Cerebellar cortex (tissue), 1 donor: Measurements from ENCODE around the gene SBK1.
"Not testable (repeated sequence)": the region's sequence is repeated elsewhere in the genome, so short reads cannot be mapped to it uniquely, and the experiment has no call there.

Experiments
- DNase-seq: peaks from one replicate; pipeline ENCODE4 v3.0.0-alpha.2; 2015; ENCODE audit warnings: low spot score

The SBK1 gene

DNA sequence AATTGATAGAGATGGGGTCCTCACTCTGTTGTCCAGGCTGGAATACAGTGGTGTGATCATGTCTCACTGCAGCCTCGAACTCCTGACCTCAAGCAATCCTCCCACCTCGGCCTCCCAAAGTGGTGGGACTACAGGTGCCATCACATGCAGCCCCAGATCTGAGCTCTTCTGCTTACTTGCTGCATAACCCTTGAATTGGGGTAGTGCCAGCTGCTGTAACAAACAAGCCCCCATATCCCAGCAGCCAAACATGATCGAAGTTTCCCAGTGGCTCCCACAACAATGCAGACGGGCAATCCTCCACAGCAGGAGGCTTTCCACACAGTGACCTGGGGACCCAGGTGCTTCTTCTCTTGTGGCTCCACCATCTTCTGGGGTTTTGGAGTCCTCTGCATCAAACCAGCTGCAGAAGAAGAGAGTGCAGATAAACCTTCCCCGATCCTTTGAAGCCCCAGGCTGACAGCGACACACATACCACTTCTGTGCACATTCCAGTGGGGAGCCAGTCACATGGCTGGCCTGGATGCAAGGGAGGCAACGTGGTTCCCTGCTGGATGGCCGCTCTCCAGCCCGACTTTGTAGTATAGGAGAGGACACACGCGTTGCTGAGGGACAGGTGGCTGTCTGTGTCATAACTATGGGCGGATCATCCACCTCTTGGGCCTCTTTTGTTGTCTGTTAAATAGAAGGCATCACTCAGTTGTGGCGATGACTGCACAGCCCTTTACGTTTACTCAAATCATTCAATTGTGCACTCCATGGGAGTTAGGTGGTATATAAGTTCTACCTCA is 16.7 kb downstream of the SBK1 start:
- DNase-seq, result no peak

DNA sequence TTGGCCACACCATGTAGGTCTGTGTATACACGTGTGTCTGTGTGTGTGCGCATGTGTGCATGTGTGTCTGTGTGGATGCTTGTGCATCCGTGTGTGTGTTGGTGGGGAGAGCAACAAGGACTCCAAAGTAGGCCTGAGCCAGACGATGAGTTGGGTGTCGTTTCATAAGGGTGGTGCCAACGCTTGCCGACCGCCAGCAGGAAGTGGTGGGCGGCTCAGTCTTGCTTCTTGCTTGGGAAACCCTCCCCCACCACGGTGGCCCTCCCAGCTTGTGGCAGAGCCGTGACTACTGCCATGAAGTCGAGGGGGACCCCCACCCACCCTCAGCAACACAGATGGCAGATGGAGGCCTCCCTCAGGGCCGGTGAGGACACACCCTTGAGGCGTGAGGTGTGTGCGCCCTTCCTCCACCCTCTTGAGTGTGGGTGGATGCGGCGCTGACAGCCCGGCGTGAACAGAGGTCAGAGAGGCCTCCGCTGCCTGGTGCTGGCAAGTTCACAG is 17.5 kb downstream of the SBK1 start:
- DNase-seq, result no peak

DNA sequence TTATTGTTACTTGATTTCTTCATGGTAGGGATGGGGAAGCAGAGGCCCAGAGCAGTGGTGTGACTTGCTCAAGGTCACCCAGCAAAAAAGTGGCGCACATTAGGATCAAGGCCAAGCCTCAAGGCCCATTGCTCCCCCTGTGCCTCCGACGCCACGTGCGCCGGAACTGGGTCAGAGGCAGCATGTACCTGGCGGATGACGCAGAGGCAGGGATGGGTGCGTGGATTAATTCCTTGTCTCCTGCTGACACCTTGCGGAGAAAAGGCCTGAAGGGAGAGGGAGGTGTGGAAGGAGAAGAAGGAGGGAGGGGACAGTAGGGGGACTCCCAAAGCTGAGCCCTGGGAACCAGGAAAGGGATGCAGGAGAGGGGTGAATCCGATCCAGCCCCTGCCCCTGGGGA is 18.5 kb downstream of the SBK1 start:
- DNase-seq, result no peak

DNA sequence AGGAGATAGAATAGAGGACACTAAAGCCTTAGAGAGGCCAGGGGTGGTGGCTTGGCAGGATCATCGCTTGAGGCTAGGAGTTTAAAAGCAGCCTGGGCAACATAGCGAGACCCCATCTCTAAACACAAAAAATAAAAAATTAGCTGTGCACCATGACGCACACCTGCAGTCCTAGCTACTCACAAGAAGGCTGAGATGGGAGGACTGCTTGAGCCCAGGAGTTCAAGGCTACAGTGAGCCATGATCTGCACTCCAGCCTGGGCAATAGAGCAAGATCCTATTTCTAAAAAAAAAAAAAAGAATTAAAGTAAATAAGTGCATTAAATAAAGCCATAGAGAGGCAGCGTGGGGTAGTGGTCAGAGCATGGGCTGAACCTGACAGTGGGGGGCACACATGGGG is 19.1 kb downstream of the SBK1 start:
- no peak for DNase-seq

DNA sequence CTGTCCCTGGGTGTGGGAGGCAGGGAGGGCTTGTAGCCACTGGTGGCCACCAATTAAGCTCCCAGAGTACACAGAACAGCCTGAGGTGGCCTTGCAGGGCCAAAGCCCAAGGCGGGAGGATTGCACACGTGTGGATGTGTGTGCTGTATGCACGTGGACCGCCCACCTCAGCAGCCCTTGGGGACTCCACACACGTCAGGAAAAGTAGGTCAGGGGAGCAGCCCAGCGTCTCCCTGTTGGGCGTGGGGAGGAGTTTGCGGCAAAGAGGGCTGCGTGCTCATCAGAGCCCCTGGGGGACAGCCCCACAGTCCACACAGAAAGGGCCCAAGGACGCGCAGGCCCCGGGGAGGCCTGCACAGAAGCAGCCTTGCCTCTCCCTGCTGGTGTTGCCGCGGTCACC is 19.6 kb downstream of the SBK1 start:
- no peak for DNase-seq

DNA sequence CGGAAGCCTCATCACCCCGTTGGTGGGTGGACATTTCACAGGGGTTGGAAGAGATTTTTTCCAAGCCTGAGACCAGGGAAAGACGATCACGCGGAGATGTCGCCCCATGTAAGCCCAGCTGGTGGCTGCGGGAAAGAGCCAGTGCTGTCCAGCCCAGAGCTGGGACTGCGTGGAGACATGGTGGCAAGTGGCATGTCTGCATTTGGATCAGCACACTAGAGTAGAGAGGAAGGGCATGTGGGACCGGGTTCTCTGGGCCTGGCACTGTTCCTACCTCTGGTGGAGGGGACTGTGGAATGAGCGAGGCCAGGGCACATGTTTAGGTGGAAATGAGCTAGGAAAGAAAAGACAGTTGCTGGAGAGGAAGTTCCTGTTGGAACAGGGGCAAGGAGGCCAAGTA is 20.0 kb downstream of the SBK1 start:
- DNase-seq, result no peak

DNA sequence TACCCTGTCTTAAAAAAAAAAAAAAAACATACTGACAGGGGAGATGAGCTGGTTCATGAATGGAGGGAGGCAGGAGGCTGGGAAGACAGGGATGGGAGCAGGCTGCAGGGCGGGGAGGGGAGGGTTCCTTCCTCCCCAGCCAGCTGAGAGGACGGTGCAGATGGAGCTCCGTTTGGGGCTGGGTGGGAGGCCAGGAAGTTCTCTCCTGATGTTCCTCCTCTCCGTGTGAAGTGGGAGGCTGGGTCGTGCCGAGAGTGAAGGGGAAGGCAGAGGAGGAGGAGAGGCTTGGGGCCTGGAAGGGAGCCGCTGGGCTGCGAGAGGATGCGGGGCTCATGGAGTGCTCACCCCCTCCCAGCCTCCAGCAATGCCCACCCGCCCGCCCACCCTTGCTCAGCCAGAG is 21.3 kb downstream of the SBK1 start:
- no peak for DNase-seq

DNA sequence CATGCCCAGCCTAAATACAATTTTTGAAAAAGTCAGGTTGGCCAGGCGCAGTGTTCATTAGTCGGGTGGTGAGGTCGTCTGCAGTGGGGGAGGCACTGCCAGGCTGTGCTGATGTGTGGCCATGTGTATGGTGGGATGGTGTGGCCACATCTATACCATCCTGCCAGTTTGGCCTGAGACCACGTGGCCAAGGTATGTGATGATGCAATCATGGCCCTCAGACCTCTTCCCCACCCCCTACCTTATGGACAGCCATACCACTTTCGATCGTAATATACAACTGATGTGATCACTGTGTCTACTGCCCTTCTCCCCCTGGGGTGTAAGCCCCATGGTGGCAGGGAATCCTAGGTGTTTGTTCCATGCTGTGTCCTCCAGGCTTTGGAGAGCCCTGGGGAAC is 23.7 kb downstream of the SBK1 start:
- no peak for DNase-seq

DNA sequence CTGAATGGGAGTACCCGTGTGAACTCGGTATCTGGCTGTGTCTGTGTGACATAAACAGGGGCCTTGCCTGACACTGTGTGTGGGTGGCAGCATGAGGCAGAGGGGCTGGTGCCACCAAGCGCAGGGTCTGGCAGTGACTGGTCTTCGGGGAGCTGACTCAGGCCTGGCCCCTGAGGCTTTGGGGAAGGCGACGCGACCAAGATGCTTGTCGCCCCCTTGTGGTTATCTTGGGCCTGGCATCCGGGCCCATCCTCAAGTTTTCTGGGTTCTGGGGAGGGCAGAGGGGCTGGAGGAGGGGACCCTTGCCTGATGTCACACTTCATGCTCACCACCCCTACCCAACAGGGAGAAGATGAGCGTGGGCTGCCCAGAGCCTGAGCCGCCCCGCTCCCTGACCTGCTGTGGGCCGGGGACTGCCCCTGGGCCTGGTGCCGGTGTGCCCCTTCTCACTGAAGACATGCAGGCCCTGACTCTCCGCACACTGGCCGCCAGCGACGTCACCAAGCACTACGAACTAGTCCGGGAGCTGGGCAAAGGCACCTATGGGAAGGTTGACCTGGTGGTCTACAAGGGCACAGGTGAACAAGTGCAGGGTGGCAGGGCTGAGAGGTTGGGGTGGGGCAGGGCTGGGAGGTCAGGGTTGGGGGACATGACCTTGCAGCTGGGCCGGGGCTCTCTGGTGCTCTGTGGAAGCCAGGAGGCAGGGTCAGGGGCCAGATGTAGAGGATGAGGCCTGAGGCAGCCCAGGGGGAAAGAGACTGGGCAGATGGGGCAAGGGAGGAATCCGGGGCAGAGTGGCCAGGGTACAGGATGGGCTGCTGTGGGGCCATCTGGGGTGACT is 24.9 kb downstream of the SBK1 start:
- DNase-seq, result peak; percentile 61

DNA sequence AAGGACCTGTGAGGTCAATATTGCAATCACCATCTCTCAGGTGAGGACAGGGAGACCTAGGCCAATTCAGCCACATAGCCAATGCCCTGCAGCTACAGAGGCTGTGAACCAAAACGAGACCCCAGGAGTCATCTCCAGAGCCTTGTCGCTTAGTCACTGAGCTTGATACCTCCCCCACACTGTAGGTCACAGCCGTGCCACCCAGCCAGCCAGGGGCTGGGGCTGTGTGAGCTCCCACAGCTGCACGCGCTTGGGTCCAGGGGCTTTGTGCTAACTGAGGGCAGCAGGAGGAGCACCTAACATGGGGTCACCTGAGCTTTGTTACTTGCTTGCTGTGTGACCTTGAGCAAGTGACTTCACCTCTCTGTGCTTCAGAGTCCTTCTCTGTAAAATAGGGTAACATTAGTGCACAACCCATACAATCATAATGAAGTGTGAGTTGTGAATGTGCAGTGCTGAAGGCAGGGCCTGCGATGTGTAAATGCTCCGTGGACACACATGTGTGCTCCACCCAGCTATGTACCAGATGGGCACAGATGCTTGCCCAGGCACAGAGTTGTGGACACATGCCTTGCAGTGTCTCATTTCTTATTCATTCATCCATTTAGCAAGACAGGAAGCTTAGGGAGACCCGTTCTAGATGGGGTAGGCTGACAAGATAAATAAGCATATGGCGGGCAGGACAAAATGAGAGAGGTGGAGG is 25.9 kb downstream of the SBK1 start:
- no peak for DNase-seq

DNA sequence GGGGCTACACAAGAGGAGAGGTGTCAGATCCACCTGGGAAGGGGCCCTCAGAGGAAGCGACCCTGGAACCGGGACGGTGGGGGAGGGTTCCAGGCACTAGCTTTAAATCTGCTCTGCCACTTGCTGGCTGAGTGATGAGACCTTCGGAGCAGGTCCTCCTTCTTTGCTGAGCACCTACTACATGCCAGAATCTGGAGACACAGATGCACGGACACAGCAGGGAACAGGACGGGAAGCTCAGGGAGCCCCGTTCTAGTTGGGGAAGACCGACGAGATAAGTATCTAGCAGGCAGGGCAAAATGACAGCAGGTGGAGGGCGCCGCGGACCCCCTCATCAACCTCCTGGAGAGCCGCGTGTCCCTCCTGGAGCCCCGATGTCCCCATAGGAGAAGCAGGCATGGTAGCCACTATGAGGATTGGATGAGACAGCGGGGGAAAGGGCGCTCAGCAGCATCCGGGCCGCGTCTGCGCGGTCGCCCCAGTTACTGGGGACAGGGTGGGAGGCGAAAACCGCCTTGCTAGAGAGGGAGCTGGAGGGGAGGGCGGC is 27.2 kb downstream of the SBK1 start:
- no peak for DNase-seq

DNA sequence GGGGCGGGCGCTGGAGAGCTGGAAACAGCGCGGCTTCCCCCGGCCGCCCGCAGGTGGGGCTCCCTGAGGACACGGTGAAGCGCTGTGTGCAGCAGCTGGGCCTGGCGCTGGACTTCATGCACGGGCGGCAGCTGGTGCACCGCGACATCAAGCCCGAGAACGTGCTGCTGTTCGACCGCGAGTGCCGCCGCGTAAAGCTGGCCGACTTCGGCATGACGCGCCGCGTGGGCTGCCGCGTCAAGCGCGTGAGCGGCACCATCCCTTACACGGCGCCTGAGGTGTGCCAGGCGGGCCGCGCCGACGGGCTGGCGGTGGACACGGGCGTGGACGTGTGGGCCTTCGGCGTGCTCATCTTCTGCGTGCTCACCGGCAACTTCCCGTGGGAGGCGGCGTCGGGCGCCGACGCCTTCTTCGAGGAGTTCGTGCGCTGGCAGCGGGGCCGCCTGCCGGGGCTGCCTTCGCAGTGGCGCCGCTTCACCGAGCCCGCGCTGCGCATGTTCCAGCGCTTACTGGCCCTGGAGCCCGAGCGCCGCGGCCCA is 27.8 kb downstream of the SBK1 start:
- DNase-seq, result no peak

DNA sequence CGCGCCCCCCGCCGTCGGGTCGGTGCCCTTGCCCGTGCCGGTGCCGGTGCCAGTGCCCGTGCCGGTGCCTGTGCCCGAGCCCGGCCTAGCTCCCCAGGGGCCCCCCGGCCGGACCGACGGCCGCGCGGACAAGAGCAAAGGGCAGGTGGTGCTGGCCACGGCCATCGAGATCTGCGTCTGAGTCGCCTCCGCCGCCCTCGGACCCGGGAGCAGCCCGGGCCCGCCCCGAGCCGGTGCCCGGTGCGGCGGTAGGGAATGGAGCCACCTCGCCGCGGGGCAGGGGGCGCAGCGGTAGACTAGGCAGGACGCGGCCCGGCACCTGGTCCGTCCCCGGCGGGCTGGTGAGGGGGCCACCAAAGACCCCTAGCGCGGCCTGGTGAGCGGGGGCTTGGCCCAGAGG is 28.4 kb downstream of the SBK1 start:
- DNase-seq, result no peak

DNA sequence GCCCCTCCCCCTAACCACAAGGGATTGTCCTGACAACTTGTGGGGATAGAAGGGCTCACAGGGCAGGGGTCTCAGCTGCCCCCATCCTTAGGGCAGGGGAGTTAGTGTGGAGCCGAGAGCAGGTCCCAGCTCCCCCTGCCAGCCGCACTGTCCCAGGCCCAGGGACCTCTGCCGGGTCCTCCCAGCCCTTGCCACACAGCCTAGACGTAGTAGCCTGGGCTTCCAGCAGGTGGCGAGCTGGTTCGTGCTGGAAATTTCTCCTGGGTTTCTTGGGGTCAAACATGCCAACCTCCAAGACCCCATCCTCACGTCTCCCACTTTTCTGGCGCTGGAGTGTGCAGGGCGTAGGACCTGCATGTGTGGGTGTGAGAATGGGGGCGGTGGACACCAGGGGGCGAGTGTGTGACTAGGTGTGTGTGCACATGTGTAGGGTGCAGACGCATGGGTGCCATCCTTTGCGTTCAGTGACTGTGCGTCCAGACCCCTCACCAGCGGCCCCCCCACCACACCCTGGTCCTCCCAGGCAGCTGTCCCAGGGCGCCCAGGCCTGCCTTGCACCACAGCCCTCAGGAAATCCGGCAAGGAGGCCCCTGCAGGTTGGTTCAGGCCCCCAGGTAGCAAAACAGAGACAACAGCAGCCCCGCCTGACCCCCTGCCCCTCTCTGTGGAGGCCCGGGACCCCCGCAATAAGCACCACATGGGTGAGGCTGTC is 29.5 kb downstream of the SBK1 start:
- peak; percentile 23 for DNase-seq

DNA sequence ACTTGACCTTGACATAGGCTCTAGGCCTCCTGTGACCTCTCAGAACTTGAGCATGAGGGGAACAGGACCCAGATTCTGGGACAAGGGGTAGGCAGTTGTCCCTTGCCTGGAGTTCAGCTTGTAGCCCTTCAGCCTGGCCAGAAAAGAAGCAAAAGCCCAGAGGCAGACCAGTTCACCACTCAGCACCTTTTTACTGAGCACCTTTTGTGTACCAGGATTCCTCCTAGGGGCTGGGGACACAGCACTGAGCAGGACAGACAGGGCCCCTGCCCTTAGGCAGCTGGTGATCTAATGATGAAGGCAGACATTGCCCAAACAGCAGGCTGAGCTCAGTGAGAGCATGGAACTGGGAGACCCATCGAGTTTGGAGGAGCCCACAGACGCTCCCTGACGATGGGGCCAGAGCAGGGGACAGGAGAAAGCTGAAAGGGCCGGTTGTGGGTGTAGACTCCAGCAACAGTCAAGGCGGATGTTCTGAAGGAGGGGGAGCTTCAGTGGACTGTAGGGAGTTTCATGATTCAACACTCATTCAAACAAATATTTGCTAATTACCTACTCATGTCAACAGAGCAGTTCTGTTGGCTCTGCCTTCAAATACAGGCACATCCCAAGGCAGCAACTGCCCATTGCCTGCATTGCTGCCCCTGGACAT is 32.0 kb downstream of the SBK1 start:
- DNase-seq, result no peak

DNA sequence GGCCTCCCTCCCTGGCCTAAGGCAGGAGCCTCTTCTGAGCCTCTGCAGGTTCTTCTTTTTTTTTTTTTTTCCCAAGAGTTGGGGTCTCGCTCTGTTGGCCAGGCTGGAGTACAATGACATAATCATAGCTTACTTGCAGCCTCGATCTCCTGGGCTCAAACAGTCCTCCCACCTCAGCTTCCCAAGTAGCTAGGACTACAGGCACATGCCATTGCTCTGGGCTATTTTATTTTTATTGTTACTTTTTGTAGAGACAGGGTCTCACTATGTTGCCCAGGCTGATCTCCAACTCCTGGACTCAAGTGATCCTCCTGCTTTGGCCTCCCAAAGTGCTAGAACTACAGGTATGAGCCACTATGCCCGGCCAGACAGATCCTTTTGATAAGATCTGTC is 32.6 kb downstream of the SBK1 start:
- no peak for DNase-seq

DNA sequence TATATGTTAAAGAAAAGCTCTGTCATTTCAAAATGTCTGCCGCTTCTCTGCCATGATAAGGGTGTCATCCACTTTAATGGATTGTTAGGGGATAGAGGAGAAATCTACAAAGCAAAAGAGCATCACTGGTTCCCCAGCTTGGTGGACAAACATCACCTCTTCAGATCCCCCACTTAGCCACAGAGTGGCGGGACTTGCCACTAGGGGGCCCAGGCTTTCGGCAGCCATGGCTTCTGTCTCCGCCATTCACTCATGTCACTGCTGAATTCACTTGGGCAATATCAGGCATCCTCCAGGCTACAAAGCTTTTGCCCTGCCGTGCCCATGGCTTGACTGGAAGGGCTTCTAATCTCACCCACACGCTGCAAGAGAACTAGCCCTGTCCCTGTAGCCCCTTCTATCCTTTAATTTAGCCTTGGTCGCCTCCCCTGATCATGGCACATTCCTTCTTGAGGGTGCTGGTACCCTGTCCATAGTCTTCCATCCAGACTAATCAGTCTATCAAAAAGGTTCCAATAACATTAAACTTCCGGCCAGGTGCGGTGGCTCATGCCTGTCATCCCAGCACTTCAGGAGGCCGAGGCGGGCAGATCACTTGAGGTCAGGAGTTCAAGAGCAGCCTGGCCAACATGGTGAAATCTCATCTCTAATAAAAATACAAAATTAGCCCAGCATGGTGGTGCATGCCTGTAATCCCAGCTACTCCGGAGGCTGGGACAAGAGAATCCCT is 34.7 kb downstream of the SBK1 start:
- peak; percentile 69 for DNase-seq

DNA sequence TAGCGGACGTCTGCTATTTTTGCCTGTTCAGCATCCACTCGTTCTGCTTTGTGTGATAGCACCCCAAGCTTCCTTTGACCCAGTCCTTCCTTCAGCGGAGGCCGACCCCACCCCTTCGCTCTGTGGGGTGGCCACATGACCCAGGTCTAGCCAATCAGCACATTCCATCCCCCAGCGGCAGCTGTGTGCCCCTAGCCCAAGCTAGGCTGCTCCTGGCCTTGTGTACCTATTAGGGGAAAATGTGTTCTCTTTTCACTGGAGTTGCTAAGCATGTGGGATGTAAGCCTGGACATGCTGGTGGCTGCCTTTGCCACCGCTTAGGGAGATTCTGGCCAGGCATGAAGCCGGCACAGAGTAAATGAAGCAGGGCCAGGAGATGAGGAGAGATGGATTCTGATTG is 37.9 kb downstream of the SBK1 start:
- peak; percentile 25 for DNase-seq

DNA sequence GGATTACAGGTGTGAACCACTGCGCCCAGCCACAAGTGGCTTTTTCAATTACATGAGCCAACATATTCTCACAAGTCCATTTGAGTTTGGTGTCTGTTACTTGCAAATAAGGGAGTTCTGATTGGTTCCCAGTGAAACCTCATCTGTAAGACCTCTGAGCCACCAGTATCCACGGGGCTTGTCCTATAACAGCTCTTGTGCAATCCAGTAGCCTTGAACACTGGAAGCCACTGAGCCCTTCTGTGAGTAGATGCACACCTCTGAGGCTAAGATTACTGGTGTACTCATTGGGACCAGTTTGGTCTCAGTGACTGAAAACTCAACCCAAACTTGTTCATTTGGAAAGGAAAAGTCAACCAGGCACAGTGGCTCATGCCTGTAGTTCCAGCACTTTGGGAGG is 38.7 kb downstream of the SBK1 start:
- DNase-seq, result not testable (repeated sequence)

DNA sequence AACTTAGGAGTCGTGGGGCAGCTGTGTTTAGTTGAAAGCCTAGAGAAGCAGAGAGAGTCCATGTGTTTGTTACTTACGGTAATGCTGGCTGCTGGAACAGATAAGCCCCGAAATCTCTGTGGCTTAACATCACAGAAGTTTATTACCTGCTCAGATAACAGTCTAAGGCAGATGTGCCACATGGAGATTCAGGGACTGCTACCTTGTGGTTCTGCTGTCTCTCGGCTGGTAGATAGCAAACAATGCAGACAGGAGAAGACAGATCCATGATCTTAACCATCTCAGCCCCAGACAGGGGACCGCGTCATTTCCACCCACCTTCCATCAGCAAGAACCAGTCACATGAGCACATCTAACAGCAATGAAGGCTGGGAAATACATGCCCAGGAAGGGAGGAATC is 40.3 kb downstream of the SBK1 start:
- DNase-seq, result not testable (repeated sequence)
